Esophagus squamous epithelium (tissue), 4 donors: ENCODE data around the gene IL10.

Experiments used
- CTCF ChIP-seq, 6 experiments: fragments of 450-650 bp in 4 of 6; fragments of 200-600 bp in 2 of 6; sonication (generic) in 2 of 6; IDR thresholded peaks; one replicate each; pipeline ENCODE4 v1.5.1; 2016 to 2019; ENCODE audit warnings: antibody characterized with exemption in 6 of 6, mild to moderate bottlenecking in 4 of 6, moderate library complexity in 4 of 6
- POLR2A ChIP-seq, 4 donors: fragments of 450-650 bp; IDR thresholded peaks; one replicate each; pipeline ENCODE4 v1.6.1; 2017; ENCODE audit warnings: antibody characterized with exemption in 4 of 4, mild to moderate bottlenecking in 4 of 4, moderate library complexity in 3 of 4

- TF ChIP-seq POLR2A (IDR thresholded peaks at IDR 0.05): no peak
- no peak for TF ChIP-seq CTCF (IDR thresholded peaks at IDR 0.05)
Measured at GRCh38 chr1:206723462-206723804, 48.9 kb downstream of the IL10 start.
